ENCODE measurements around the gene GSTT4.
"Not testable (repeated sequence)": the region's sequence is repeated elsewhere in the genome, so short reads cannot be mapped to it uniquely, and the experiment has no call there.

GSTT4 gene

DNA sequence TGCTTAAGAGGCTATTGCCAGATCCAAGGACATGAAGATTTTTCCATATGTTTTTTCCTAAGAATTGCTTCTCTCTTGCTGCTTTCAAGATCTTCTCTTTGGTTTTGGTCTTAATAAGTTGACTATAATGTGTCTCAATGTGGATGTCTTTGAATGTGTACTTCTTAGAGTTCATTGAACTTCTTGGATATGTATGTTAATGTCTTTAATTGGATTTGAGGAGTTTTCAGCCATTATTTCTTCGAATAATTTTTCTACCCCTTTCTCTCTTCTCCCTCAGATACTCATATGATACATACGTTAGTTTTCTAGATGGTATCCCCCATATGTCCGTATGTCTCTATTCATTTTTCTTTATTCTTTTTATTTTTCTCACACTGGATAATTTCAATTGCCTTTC, 19.1 kb upstream of the GSTT4 start:
- no peak for DNase-seq

DNA sequence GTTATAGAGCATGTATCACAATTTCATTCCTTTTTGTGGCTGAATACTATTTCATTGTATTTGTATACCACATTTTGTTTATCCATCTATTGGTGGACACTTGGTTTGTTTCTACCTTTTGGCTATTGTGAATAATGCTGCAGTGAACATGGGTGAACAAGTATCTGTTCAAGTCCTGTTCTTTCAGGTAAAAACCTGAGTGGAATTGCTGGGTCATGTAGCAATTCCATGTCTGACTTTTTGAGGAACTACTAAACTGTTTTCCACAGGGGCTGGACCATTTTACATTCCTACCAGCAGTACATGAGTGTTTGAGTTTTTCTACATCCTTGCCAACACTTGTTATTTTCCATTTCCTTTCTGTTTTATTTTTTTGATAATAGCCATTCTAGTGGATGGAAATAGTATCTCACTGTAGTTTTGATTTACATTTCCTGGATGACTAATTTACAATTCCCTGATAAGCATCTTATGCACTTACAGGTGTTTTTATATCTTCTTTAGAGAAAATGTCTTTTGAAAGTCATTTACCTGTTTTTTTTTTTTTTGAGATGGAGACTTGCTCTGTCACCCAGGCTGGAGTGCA, 18.0 kb upstream of the GSTT4 start:
- DNase-seq: no peak

DNA sequence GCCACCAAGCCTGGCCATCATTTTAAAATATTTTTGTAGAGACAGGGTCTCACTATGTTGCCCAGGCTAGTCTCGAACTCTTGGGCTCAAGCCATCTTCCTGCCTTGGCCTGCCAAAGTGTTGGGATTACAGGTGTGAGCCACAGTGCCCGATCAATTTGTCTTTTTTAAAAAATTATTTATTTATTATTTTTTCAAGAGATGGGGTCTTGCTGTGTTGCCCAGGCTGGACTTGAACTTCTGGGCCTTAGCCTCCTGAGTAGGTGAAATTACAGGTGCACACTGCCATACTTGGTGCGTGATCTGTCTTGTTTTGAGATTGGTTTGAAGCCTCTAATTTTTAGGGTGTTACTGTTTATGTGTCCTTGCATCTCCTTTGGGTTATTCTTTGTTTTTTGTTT, 16.1 kb upstream of the GSTT4 start:
- DNase-seq: no peak

DNA sequence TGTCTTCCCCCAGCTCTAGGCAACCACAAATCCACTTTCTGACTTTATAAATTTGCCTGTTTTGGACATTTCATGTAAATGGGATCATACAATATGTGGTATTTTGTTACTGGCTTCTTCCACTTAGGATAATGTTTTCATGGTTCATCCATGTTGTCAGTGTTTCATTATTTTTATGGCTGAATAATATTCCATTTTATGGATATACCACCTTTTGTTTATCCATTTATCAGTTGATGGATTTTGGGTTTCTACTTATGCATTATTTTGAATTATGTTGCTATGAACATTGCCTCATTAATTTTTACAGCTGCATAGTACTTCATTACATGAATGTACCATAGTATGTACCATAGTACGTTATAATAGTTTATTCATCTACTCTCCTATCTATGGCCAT, 10.9 kb upstream of the GSTT4 start:
- no peak for DNase-seq

DNA sequence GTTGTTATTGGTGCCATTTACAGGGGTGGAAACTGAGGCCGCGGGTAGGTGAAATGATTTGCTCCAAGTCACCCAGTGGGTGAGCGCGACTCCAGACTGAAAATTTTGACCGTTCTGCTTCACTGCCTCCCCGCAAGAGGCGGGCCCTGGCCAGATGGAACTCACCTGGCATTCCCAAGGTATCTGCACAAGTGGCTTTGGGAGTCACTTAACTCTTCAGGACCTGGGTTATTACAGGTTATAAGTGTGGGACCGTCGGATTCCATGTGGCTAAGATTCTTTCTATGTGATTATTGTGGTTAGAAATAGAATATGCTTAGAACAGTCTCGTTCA, 6.4 kb upstream of the GSTT4 start:
- DNase-seq: peak in 2 of 3 experiments; percentile 13 to 65

DNA sequence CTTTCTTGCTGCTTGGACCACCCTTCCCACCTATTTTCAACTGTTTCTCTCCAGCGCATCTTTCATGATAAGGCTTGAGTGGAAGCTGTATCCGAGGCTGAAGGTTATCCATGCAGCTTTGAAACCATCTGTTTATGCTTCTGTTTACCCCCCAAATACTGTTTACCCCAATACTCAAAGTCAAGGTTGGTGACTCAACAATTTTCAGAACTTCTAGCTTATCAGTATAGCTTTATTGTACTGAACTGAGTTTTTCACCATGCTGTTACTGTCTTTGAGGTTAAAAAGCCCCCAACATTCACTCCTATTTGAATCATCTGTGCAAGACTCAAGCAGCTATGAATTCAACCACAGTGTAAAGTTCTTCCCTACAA, 4.8 kb upstream of the GSTT4 start:
- no peak for DNase-seq

DNA sequence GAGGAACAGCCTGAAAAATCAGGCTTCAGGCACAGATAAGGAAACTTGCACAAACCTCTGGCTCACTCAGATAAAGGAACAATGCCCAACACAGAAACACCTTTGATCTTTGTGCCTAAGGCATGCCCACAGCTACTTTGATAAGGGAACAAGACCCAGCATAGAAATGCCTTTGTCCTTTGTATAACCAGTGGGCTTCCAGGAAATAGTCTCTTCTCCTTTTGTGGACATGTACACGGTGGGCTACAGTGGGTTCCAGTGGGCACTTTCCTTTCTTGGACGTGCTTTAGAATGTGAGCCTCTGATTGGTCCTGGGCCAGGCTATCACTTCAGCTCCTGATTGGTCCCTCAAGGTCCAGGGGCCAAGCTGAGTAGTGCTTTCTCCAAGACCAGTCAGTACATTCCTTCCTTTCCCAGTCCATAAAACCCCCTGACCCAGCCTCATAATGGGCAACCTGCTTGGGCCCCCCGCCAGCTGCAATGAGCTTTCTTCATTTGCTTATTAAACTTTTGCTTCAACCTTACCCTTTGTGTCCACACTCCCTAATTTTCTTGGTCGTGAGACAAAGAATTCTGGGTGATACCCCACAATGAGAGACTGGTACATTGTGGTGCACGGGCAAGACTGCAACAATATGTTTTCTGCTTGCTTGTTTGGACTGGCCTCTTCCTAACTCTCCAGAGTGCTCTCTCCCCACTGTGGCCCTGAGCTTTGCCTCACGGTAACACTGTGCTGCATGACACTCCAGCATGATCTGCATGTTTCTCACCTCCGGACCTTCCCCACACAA, 4.2 kb upstream of the GSTT4 start:
- DNase-seq: no peak

DNA sequence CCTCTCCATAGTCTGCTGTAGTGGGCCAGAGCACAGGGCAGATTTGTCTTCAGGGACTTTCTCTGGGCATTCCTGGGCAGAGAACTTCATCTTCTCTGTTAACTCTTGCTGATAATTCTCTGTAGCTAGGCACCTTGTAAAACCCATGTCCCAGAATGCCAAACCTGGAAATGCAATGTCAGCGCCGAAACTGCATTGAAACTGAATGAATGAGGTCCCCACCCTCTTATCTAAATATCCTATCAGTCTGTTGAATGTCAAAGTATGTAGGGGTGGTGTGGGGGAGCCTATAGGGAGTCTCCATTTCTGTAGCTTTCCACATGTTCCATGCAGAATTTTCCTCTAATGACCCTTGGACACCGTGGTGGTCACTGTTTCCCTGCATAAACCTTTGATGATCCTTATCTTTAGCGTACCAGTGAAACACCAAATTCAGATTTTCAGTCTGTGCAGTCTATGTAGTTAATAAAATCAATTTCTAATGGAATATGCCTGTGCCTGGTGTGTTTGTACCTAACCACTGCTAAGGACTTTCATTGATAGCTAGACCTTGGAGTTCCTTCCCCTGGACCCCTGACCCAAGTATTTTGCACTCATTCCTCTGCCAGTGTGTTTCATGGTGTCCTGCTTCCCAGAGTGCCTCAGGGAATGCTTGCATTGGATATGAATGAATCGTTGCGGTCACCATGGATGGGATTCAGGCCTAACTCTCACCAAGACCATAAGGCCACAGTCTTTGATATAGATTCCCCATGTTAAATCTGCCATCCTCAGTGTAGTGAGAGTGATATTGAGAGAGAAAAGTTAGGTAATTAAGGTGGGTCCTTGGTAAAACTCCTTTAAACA, 3.4 kb upstream of the GSTT4 start:
- no peak for DNase-seq

DNA sequence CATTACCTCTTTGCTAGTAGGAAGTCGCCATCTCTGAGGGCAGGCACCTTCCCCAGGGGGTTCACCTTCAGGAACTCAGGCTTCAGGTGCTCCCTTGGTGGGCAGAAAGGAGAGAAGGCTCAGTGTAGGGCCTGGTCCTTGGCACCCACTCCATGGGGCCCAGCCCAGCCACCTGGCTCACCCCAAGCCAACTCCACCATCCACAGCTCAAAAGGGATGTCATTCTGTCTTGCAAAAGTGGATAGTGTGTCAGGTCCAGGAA, 2.7 kb upstream of the GSTT4 start:
- DNase-seq: no peak

DNA sequence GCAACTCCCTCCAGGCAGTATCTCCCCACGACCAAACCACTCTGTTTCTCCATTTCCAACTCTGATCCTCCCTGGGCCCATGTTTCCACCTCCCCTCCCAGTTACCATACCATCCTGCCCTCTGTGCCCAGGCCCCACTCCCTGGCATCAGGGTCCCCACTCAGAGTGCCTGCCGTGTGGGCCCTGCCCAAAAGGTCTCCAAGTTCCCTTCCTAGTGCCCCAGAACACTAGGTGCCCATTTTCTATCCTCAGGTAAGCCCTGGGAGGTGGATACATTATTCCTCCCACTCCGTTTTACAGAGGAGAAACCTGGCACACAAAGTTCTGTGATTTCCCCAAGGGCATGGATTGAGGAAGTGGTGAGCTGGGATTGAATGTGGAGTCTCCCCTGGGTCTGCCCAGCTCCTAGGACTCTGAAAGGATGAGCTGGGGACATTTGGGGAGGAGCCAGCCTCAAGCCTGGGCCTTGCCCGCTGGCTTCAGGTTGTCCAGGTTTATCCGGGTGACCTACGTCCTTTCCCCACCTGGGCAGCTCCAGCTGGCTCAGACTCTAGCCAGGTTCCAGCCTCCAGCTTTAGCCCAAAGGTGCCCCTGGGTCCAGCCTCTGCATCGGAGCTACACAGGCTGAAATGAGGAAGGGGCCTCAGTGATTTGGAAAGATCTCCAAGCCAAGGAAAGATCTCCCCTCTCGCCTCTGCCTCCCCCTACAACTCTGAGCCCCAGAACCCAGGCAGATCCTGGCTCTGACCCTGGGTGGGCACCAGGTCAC, 2.2 kb upstream of the GSTT4 start:
- no peak for DNase-seq

DNA sequence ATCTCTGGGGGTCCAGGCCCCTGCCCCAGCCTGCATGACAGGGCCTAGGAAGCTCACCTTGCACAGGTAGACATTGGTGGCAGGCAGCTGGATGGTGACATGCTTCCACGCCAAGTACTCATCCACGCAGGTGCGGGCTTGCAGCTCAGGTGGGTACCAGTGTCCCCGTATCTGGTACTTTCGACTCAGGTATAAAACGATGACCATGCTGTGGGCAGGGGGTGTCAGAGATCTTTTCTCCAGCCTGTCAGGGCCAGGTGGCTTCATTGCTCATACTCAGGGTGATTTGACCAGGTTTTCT, 1.6 kb upstream of the GSTT4 start:
- DNase-seq: no peak

DNA sequence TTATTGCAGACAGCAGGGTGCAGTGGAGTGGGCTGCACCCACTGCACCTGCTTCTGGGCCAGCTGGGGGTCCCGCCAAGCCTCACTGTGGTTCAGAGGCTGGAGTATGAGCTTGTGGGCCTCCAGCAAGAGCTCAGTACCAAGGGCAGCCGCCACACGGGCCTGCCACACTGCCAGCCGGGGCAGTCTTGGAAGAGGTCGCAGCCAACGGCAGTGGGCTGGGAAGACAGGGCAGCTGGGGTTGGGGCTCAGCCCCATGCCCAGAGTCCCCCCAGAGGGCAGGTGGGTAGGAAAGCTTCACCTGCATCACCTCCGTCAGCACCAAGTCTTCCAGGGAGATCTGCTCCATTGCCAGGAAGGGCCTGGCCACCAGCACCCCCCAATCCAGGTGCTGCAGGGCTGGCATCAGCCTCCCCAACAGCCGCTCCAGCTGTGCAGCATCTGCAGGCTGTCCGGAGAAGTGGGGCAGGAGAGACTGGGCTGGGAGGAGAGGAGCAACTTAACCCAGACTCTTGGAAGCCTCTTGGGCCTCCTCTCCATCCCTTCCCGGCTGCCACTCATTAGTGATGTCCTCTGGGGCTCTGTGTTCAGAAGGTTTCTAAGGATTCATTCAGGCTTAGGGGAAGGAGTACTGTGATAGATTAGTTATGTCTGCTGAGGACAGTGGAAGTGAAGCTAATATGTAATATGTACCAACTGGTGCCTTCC, 1.1 kb upstream of the GSTT4 start:
- DNase-seq: no peak

DNA sequence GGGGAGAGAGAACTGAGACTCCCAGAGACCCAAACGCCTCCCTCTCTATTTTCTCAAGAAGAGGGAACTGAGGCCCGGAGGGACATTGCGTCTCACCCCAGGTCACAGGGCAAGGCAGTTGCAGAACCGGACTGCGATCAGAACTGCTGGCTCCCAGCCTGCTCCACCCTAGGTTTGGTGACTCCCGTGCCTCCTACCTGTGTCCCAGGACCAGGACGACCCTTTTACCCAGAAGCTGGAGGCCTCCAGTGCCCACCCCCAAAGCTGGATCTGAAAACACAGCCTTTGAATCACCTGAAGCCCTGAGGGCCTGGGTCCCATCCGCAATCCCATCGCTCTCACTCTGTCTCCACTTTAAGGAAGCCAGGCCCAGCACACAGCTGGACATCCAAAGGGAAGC, 1.4 kb downstream of the GSTT4 start:
- DNase-seq: no peak

DNA sequence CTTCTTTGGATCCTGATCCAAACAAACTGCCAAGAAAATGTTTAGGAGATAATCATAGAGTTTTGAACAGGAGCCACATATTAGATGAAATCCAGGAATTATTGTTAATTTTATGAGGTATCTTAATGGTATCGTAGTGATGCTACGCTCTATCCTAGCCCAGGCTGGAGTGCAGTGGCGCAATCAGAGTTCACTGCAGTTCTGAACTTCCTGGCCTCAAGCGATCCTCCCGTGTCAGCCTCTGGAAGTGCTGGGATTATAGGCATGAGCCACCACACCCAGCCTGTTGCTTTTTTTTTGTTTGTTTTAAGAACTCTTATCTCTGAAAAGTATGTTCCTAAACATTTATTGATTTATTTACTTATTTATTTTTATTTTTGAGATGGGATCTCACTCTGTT, 2.4 kb downstream of the GSTT4 start:
- DNase-seq: no peak

DNA sequence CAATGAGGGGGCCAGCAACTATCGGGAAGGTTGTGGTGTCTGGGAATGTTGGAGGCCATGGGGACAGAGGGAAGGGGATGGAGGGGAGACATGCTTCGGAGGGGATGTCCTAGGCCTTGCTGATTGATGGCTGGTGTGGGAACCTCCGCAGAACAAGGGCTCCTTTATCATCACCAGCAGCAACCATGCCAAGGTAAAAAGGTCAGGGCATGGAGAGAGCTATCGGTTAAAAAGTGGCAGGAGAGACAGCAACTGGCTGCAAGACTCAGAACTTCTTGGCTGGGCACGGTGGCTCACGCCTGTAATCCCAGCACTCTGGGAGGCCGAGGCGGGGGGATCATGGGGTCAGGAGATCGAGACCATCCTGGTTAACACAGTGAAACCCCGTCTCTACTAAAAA, 3.0 kb downstream of the GSTT4 start:
- DNase-seq: no peak

DNA sequence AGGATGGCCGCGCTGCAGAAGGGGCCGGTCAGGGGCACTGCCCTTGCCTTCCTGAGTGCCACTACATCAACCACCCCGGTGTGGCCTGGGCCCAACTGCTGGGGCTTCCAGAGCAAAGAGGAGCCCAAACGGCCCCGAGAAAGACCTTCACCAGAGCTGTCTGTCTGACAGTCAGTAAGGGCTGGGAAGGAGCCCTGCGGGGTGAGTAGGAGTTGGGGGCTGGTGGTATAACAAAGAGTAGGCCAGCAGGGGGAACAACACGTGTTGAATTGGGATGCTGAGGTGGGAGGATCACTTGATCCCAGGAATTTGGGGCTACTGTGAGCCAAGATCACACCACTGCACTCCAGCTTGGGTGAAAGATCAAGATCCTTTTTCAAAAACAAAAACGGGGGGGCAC, 3.9 kb downstream of the GSTT4 start:
- DNase-seq: no peak

DNA sequence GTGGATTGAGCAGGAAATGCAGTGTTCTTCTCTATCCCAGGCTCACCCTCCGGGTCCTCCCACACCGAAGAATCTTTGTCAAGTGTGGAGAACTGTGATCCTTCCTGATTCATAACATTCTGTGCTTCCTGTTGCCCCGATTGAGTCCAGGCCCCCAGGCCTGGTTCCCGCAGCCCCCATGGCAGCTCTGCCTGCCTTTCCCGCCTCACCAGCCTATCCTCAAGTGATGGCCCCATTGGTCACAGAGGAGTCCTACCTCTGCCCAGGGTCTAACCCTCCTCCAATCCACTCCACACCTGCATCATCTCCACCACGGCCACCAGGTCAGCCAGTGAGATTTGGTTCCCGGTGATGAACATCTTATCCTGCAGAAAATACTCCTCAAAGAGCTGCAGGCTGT, 5.5 kb downstream of the GSTT4 start:
- not testable (repeated sequence) for DNase-seq

DNA sequence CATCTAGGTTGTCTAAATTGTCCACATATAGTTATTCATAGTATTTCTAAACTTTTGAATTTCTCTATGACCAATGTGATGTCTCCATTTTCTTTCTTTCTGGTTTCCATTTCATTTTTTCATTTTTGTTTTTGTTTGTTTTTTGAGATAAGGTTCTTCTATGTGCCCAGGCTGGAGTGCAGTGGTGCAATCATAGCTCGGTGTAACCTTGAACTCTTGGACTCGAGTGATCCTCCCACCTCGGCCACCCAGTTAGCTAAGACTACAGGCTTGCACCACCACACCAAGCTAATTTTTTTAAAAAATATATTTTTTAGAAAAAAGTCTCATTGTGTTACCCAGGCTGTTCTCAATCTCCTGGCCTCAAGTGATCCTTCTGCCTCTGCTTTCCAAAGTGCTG, 8.2 kb downstream of the GSTT4 start:
- no peak for DNase-seq

DNA sequence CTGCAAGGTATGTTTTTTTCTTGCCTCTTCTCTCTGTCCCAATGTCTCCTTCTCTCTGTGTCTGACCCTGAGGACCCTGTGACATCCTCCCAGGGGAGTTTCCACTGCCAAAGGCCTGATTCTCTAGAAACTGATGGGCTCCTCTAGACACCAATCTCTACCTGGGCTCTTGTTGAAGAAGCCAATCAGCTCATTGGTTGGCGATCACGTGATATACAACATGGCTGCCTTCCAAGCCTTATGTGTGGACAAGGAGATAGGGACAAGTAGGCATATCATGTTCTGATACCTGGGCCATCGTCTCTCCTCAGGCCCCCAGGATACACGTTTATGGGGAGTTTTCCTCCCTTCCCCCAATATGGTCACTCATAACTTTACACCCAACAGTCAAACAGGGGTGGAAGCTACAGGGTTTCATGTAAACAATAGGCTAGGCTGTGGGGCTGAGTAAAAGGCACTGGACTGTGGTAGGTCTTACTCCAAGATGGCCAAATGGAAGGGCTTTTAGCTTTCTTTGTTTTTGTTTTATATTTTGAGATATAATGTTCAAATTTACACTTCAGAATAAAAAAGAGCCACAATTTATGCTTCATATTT, 11.6 kb downstream of the GSTT4 start:
- not testable (repeated sequence) for DNase-seq

DNA sequence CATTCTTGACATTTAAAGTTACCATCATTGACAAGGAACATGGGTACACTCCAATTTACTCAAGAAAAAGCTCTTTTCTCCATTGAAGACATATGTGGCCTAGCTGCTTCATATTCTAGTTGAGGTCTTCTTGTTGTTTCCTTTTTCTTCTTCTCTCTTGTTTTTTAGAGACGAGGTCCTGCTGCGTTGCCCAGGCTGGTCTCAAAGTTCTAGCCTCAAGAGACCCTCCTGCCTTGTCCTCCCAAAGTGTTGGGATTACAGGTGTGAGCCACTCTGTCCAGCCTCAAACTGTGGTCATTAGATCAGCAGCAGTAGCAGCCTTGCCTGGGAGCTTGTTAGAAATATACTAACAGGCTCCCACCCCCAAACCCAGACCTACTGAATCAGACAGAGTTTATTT, 12.2 kb downstream of the GSTT4 start:
- DNase-seq: not testable (repeated sequence)

DNA sequence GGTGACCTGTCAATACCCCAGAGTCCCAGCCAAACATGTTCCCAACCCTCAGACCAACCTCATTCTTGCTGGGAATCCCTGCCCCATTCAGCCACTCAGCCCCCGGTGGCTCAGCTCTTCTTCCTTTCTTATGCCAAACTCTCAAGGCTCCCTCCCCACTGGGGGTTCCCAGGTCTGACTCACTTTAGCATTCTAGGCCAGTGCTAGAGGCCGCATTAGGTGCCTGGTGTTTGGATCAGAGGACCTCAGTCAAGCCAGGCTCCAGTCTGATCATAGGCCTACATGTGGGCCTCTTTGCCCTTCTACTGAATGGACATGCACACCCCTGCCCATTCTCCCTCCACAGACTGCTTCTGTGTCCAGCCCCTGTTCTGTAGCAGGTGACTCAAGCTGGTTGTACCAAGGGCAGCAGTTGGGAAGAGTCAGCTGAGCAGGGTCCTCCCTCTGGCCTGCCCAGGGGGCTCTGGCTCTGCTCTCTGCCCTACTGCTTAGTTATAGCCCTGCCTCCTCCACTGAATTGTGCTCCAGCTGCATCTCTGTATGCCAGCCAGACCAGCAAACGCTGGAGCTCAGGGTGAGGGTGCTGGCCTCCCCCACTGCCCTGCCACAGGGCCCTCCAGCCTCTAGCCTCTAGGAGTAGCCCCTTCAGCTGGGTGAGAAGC, 15.5 kb downstream of the GSTT4 start:
- not testable (repeated sequence) for DNase-seq

DNA sequence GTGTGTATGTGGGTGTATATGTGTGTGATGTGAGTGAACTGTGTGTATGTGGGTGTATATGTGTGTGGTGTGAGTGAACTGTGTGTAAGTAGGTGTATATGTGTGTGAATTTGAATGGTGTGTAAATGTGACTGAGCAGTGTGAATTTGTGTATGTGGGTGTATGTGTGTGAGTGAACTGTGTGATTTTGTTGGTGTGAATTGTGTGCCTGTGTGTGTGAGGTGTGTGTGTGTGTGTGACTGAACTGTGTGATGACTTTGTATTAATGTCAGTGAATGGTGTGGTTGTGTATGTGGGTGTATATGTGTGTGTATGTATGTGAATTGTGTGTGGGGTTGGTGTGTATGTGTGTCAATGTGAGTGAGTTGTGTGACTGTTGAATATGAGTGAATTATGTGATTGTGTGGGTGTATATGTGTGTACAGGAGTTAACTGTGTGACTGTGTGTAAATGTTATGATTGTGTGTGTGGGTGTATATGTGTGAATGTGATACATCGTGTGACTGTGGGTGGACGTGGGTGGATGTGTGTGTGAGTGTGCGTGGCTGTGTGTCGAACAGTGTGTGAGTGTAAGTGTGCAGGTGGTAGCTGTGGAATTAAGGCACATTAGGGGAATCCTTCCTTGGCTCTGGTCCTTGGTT, 18.6 kb downstream of the GSTT4 start:
- not testable (repeated sequence) for DNase-seq
